Airway epithelial cell (primary cell): ENCODE data around the gene OR2M2. TPM values are rescaled to one million over a fixed set of nuclear protein-coding genes. Genes with fewer than 3 reads are reported as not detected.

Source experiments
- total RNA-seq: library from RNA; depleted of rRNA; stranded (reverse); fragments of >200 nt; gene quantifications from 2 replicates; pipeline ENCODE4 v1.2.3, GENCODE V29; 2015

The OR2M2 gene, protein sequence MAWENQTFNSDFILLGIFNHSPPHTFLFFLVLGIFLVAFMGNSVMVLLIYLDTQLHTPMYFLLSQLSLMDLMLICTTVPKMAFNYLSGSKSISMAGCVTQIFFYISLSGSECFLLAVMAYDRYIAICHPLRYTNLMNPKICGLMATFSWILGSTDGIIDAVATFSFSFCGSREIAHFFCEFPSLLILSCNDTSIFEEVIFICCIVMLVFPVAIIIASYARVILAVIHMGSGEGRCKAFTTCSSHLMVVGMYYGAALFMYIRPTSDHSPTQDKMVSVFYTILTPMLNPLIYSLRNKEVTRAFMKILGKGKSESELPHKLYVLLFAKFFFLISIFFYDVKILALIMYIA
- not detected in 2 replicates for total RNA-seq

GRCh38 chr1:248174521-248174920 lies at the start of gene OR2M2:
Gene OR2M2, plus strand, starts transcription at chr1:248174821. Its CDS starts 5,165 bp downstream, at chr1:248179986.

GRCh38 chr1:248144513-248145198 lies 30.0 kb upstream of the OR2M2 start, which contains the start of gene OR2M5:
Gene OR2M5, plus strand, starts transcription at chr1:248145148. Its CDS starts 0 bp downstream, at chr1:248145148.

DNA sequence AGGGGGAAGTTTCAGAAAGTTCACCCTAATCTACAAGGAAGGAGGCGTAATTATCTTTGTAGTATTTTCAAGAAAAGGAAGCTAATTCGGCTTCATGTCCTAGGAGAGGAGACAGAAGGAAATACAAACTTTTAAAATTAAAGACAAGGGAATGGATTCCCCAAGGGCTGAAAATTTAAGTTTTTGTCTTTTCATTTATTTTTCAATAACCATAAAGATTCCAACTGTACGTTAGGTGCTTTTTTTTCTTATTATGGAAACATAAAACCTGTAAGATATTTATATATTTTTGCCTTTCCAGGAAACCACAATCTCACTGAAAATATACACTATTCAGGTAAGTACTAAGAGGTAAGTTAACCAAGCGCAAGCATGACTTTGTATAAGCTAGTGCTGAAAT lies 22.3 kb downstream of the OR2M2 start, which contains the start of gene OR2M3:
TSS of gene OR2M3 (plus strand) at position 301 of the 400 bp plus-strand sequence. CDS start 5,803 bp downstream, outside the sequence.

Other genes with a start within 250 kb of the OR2M2 start
- gene OR2AJ1, start 249.9 kb upstream of the OR2M2 start, total RNA-seq, result not detected in 2 replicates
- gene OR2L8, start 226.0 kb upstream of the OR2M2 start, total RNA-seq, result not detected in 2 replicates
- not detected in 2 replicates for gene OR2AK2, start 209.6 kb upstream of the OR2M2 start, total RNA-seq
- not detected in 2 replicates for gene OR2L5, start 161.2 kb upstream of the OR2M2 start, total RNA-seq
- not detected in 2 replicates for gene OR2L2, start 144.8 kb upstream of the OR2M2 start, total RNA-seq
- not detected in 2 replicates for gene OR2L3, start 128.0 kb upstream of the OR2M2 start, total RNA-seq
- not detected in 2 replicates for gene OR2L13, start 79.6 kb upstream of the OR2M2 start, total RNA-seq
- not detected in 2 replicates for gene OR2M5, start 29.7 kb upstream of the OR2M2 start, total RNA-seq
- not detected in 2 replicates for gene OR2M3, start 22.4 kb downstream of the OR2M2 start, total RNA-seq
- not detected in 2 replicates for gene OR2M4, start 56.6 kb downstream of the OR2M2 start, total RNA-seq
- not detected in 2 replicates for gene OR2T33, start 103.2 kb downstream of the OR2M2 start, total RNA-seq
- gene OR2T12, start 128.6 kb downstream of the OR2M2 start, total RNA-seq, result not detected in 2 replicates
- not detected in 2 replicates for gene OR2M7, start 149.7 kb downstream of the OR2M2 start, total RNA-seq
- not detected in 2 replicates for gene OR14C36, start 174.0 kb downstream of the OR2M2 start, total RNA-seq
- gene OR2T4, start 186.8 kb downstream of the OR2M2 start, total RNA-seq, result not detected in 2 replicates
- not detected in 2 replicates for gene OR2T6, start 200.9 kb downstream of the OR2M2 start, total RNA-seq
- not detected in 2 replicates for gene OR2T1, start 228.2 kb downstream of the OR2M2 start, total RNA-seq